Fibroblast of lung (primary cell): ENCODE results near the gene SYNM. TPM values are rescaled to one million over a fixed set of nuclear protein-coding genes. Genes with fewer than 3 reads are reported as not detected.

Experiments
- DNase-seq, 2 donors: peaks; one replicate each; pipeline versions ENCODE4 v3.0.0 to v3.0.0-alpha.2; 2010; ENCODE audit warnings: low read depth in 2 of 2
- H2AFZ ChIP-seq: 2 replicates; pipeline ENCODE4 v1.5.1; 2012; ENCODE audit warnings: low read length, control low read depth, inconsistent platforms
- H3K27ac ChIP-seq: 2 replicates; pipeline ENCODE4 v1.5.1; 2011; ENCODE audit warnings: low read length, control low read depth; ENCODE audit not compliant: insufficient read depth
- H3K27me3 ChIP-seq: 2 replicates; pipeline ENCODE4 v1.5.1; 2011; ENCODE audit warnings: mild to moderate bottlenecking, low read length; ENCODE audit not compliant: control insufficient read depth, insufficient read depth
- H3K36me3 ChIP-seq: 2 replicates; pipeline ENCODE4 v1.5.1; 2011; ENCODE audit warnings: low read length; ENCODE audit not compliant: control insufficient read depth, insufficient read depth
- H3K4me1 ChIP-seq: 2 replicates; pipeline ENCODE4 v1.5.1; 2011; ENCODE audit warnings: low read length; ENCODE audit not compliant: control insufficient read depth, insufficient read depth; ENCODE audit errors: extremely low read depth
- H3K4me2 ChIP-seq: 2 replicates; pipeline ENCODE4 v1.5.1; 2011; ENCODE audit warnings: low read length, control low read depth; ENCODE audit not compliant: insufficient read depth; ENCODE audit errors: extremely low read depth
- H3K4me3 ChIP-seq, 4 experiments: fragments of 200-600 bp in 1 of 4; sonication (generic) in 1 of 4; replicated peaks in 1 of 4; 2 replicates each; pipeline ENCODE4 v1.5.1; 2011 to 2016; ENCODE audit warnings: low read length in 4 of 4, low read depth in 3 of 4, mild to moderate bottlenecking in 3 of 4, control low read depth in 2 of 4, inconsistent platforms in 1 of 4, mixed read lengths in 1 of 4; ENCODE audit not compliant: insufficient read depth in 1 of 4; ENCODE audit errors: control extremely low read depth in 1 of 4
- H3K79me2 ChIP-seq: 2 replicates; pipeline ENCODE4 v1.5.1; 2012; ENCODE audit warnings: mild to moderate bottlenecking, low read length, inconsistent platforms; ENCODE audit not compliant: control insufficient read depth, insufficient read depth
- H3K9ac ChIP-seq: 2 replicates; pipeline ENCODE4 v1.5.1; 2011; ENCODE audit warnings: mild to moderate bottlenecking, low read length, control low read depth; ENCODE audit not compliant: insufficient read depth
- H3K9me3 ChIP-seq: 2 replicates; pipeline ENCODE4 v1.5.1; 2012; ENCODE audit warnings: low read depth, low read length; ENCODE audit not compliant: control insufficient read depth, insufficient read depth
- H4K20me1 ChIP-seq: 2 replicates; pipeline ENCODE4 v1.5.1; 2011; ENCODE audit warnings: low read length; ENCODE audit not compliant: control insufficient read depth, insufficient read depth; ENCODE audit errors: extremely low read depth
- EZH2 ChIP-seq: IDR thresholded peaks from 2 replicates; pipeline ENCODE4 v1.5.1; 2012; ENCODE audit warnings: low read length, control low read depth, mild to moderate bottlenecking; ENCODE audit errors: missing control alignments
- polyA plus RNA-seq, 2 donors: library from polyadenylated mRNA; depleted of rRNA in 1 of 2; stranded (reverse) in 1 of 2; unstranded in 1 of 2; fragments of >200 nt; gene quantifications; 2 replicates each; pipeline ENCODE4 v1.2.1, GENCODE V29; 2011 to 2012; ENCODE audit warnings: missing spikeins in 1 of 2
- total RNA-seq: library from RNA; depleted of rRNA; stranded (reverse); fragments of >200 nt; gene quantifications from 2 replicates; pipeline ENCODE4 v1.2.1, GENCODE V29; 2014
- TF ChIP-seq, protein P1 (sequence below), 2 donors: IDR thresholded peaks in 1 of 2; conservative IDR thresholded peaks in 1 of 2; 1 replicate in 1 of 2; 2 replicates in 1 of 2; pipeline ENCODE4 v1.5.1; 2011 to 2012; ENCODE audit warnings: low read length in 2 of 2, control low read depth in 1 of 2, inconsistent platforms in 1 of 2, low read depth in 1 of 2, mild to moderate bottlenecking in 1 of 2

SYNM gene
- total and polyA plus RNA-seq, 2 donors (not counting 1 experiment from before 2014, with no cell fraction given), result 1.8 to 8.6 TPM

DNA sequence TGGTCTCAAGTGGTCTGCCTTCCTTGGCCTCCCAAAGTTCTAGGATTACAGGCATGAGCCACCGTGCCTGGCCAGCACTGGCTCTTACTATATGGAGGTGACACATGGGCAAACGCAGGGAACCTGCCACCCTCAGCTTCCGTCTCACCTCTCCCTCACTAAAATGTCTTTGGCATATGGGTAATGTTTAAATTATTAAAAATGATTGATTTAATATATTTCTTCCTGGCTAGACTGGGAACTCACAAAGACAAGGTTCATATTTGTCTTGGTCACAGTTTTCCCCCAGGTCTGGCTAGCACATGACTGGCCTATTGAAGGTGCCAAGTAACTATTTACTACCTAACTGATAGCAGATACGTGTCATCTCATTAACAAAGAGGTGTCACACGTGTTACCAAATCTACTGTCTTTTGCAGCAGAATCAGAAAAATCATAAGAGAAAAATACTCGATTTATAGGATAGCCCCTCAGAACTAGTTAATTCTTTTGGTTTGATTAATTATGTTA, 48.2 kb downstream of the SYNM start:
- H3K9me3 ChIP-seq, result no peaks in the 10 kb centered on the region
- DNase-seq, result no peak
- no peaks in the 10 kb centered on the region for H3K79me2 ChIP-seq
- no peak overlapping the region for H3K4me3 ChIP-seq
- H3K4me2 ChIP-seq, result no peak overlapping the region
- H2AFZ ChIP-seq, result no peak overlapping the region
- H3K27ac ChIP-seq, result no peak overlapping the region
- no peak overlapping the region for H3K9ac ChIP-seq
- TF ChIP-seq, protein P1, sequence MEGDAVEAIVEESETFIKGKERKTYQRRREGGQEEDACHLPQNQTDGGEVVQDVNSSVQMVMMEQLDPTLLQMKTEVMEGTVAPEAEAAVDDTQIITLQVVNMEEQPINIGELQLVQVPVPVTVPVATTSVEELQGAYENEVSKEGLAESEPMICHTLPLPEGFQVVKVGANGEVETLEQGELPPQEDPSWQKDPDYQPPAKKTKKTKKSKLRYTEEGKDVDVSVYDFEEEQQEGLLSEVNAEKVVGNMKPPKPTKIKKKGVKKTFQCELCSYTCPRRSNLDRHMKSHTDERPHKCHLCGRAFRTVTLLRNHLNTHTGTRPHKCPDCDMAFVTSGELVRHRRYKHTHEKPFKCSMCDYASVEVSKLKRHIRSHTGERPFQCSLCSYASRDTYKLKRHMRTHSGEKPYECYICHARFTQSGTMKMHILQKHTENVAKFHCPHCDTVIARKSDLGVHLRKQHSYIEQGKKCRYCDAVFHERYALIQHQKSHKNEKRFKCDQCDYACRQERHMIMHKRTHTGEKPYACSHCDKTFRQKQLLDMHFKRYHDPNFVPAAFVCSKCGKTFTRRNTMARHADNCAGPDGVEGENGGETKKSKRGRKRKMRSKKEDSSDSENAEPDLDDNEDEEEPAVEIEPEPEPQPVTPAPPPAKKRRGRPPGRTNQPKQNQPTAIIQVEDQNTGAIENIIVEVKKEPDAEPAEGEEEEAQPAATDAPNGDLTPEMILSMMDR (conservative IDR thresholded peaks at IDR 0.05 in 1 of 2, IDR thresholded peaks at IDR 0.05 in 1 of 2; ENCODE audit: low read depth in 1 of 2, low read length in 2 of 2), result no peak
- TF ChIP-seq EZH2, result no peak
- peaks cover 12% of the 10 kb centered on the region for H3K4me1 ChIP-seq
- H3K27me3 ChIP-seq, result no peaks in the 10 kb centered on the region
- H4K20me1 ChIP-seq, result no peaks in the 10 kb centered on the region
- peaks cover 3% of the 10 kb centered on the region for H3K36me3 ChIP-seq

DNA sequence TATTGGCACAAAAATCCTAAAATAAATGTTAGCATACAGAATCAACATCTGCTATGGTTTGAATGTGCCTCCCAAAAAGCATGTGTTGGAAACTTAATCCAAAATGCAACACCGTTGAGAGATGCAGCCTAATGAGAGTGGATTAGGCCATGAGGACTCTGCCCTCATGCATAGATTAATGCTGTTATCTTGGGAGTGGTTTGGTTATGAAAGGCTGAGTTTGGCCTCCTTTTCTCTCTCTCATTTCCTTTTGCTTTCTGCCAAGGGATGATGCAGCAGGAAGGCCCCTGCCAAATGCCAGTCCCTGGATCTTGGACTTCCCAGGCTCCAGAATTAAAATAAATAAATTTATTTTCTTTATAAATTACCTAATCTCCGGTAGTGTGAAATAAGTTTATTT, 49.4 kb downstream of the SYNM start:
- H3K9me3 ChIP-seq, result no peaks in the 10 kb centered on the region
- peak in 1 of 2 donors; percentile 42 for DNase-seq
- H3K36me3 ChIP-seq, result peaks cover 5% of the 10 kb centered on the region
- H3K79me2 ChIP-seq, result no peaks in the 10 kb centered on the region
- no peaks in the 10 kb centered on the region for H3K27me3 ChIP-seq
- H3K4me2 ChIP-seq, result no peak overlapping the region
- H4K20me1 ChIP-seq, result no peaks in the 10 kb centered on the region
- H2AFZ ChIP-seq, result no peak overlapping the region
- no peak overlapping the region for H3K4me3 ChIP-seq
- H3K9ac ChIP-seq, result no peak overlapping the region
- H3K4me1 ChIP-seq, result peaks cover 12% of the 10 kb centered on the region
- TF ChIP-seq EZH2, result no peak
- TF ChIP-seq, protein P1 (conservative IDR thresholded peaks at IDR 0.05 in 1 of 2, IDR thresholded peaks at IDR 0.05 in 1 of 2; ENCODE audit: low read depth in 1 of 2, low read length in 2 of 2), result no peak
- H3K27ac ChIP-seq, result no peak overlapping the region

DNA sequence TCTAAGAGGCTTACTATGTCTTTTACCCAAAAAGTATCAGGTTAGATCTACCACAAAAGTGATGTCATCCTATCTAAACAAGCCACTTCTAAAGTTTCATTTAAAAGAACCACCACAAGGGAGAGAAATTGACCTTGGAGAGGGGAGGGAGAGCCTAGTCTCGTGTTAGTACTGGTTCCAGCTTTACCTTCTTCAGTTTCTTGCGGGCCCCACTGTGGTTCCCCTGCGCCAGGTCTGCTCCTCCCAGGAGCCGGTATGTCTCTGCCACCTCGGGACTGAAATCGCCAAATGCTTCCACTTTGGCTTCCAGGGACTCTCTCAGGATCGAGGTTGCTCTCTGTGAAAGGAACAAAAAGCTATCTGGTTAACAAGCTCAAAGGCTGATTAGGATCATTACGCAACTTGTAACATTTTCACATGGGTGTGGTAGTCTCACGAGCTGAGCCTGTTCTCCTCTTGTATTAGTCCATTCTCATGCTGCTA, 51.1 kb downstream of the SYNM start:
- H3K4me2 ChIP-seq, result no peak overlapping the region
- no peaks in the 10 kb centered on the region for H4K20me1 ChIP-seq
- H3K4me1 ChIP-seq, result peaks cover 12% of the 10 kb centered on the region
- H3K36me3 ChIP-seq, result peaks cover 2% of the 10 kb centered on the region
- H3K79me2 ChIP-seq, result no peaks in the 10 kb centered on the region
- H3K9me3 ChIP-seq, result no peaks in the 10 kb centered on the region
- no peak overlapping the region for H3K4me3 ChIP-seq
- H3K27me3 ChIP-seq, result no peaks in the 10 kb centered on the region
- H3K9ac ChIP-seq, result no peak overlapping the region
- no peak overlapping the region for H2AFZ ChIP-seq
- peak overlapping the region; percentile 32 for H3K27ac ChIP-seq
- DNase-seq, result peak; percentile 45 to 64
- TF ChIP-seq, protein P1 (conservative IDR thresholded peaks at IDR 0.05 in 1 of 2, IDR thresholded peaks at IDR 0.05 in 1 of 2; ENCODE audit: low read depth in 1 of 2, low read length in 2 of 2), result no peak
- no peak for TF ChIP-seq EZH2
